ENCODE data around the gene SIKE1.

DNA sequence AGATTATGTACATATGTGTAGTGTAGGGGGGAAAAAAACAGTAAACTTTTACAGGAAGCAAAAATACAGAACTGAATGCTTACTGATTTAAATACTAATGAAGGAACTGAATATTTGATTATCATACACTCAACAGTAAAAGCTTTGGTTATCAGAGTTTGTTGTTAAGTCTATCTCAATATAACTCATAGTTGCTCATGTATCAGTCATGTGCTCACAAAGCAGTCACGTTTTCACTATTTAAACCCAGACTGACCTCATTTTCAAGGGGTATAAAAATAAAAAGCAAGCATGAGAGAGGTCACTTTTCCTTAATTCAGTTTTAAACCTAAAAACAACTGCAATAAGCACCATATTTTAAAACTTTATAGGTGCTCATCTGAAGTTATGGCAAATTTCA lies 57.0 kb downstream of the SIKE1 start:
- no peak for TF ChIP-seq EZH2phosphoT487 (IDR thresholded peaks at IDR 0.05; ENCODE audit: insufficient read depth, low read depth)
- TF ChIP-seq EZH2 (IDR thresholded peaks at IDR 0.05; ENCODE audit: insufficient read depth, poor library complexity, severe bottlenecking), result no peak
